ENCODE measurements around the gene CPT1C.

The CPT1C gene

GRCh38 chr19:49684251-49684982, 6.5 kb upstream of the CPT1C start:
- DNase-seq, result no peak

DNA sequence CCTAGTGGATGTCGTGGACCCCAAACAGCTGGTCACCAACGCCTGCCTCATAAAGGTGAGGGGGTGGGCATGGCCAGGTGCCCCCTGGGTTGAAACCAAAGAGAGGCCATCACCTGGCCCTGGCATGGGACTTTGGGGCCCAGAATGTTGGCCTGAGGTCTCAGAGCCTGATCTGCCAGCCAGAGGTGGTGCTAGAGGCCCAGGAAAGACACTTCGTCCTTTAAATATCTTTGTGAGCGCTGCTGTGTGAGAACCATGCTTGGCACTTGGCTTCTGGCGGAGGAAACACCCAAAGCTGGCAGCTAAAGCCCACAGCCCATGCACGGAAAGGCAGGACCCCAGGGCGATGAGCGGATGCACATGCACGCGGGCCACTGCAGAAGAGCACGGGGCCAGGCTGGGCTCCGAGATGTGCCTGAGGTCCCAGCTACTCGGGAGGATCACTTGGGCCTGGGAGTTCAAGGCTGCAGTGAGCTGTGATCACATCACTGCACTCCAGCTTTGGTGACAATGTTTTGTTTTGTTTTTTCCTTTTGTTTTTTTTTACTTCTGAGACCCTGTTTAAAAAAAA, 5.8 kb upstream of the CPT1C start:
- no peak for DNase-seq

- DNase-seq, result no peak
Observed at GRCh38 chr19:49685845-49686332, 5.0 kb upstream of the CPT1C start.

DNA sequence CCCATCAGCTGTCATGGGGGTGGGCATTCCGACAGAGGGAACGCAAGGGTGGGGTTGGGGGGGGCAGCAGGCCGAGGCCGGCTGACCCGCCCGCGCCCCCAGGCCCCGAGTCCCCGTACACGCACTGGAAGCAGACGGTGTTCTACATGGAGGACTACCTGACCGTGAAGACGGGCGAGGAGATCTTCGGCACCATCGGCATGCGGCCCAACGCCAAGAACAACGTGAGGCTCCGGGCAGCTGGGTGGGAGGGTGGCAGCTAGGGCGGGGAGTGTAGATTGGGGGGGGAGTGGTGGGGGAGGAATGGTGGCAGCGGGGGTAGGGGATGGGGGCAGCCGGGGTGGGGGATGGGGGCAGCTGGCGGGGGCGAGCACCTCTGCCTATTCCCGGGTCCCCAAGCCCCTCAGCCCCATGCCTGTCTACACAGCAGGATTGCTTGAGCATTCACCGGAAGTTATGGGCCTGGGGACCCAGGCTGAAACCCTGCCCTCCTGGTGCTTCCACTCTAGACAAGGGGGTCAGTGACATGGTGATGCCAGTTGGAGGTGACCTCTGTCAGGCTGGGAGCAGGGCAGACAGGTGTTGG, 4.3 kb upstream of the CPT1C start:
- DNase-seq, result no peak

GRCh38 chr19:49687150-49687549, 3.8 kb upstream of the CPT1C start:
- DNase-seq, result no peak

- DNase-seq, result no peak
Observed at GRCh38 chr19:49687566-49688316, 3.2 kb upstream of the CPT1C start.

DNA sequence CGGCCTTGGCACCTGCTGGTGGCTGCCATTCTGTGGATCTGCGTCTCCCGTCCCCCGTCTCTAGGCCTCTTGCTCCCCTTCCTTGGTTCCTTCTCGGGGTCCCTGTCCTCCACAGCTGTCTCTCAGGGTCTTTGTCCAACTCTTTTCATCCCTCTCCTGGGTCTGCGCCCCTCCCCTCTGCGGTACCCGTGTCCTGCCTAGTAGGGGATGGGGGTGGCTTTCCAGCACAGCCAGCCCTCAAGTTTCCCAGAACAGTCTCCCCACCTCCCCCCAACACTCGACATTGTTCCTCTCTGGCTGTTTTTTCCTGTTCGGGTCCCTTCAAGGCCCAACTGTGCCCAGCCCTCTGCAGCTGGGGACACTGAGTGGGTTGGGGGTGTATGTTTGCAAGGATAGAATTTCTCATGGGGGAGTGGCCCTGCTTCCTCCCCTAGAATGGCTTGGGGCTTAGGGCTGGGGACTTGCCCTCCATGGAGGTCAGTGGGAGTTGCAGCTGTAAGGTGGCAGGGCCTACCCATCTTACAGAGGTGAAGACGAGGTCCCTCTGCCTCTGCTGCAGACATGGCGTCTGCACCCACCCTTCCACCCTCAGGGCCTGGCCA, 2.3 kb upstream of the CPT1C start:
- DNase-seq, result no peak

DNA sequence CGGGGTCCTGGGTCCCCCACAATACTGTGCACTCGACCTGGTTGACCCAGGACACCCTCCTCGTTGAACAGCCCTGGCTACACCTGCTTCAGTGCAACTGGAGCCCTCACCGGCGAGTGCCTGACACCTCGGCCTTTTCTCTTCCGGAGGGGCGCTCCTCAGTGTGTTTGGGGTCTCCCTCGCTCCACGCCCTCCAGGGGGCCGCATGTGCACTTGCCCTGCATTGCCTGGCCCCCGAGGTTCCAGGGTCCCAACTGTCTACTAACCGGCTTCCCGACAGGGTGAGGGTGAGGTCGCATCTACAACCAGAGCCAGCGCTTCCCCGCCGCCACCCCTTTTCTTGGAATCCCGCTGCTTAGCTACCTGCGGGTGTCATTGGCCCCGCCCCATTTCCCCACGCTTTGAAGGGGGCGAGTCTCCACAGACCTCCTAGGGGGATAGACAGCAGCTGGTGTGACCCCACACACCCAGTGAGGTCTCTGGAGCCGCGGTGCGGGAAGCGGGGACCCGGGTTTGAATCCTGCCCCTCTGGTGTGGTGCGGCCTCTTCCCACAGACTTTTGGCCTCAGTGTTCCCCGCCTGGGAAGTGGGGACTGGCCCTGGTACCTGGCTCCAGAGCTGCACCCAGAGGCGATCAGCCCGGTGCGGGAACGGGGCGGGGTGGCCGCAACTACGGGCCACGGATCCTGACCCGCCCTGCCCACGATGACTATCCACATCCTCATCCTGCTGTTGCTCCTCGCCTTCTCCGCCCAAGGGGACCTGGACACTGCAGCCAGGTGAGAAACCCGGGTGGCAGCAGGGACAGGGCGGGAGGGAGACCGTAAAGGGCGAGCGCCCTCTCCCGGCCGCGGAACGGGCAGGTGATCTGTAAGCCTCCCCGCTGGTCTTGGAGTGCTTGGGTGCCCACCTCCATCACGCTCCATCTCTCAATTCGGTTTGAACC, 1.5 kb upstream of the CPT1C start, which contains the start of gene ADM5:
TSS of gene ADM5 (plus strand) at position 462 of the 946 bp plus-strand sequence. CDS start at position 706, 244 bp downstream.
- DNase-seq, result peak; percentile 47 to 75

DNA sequence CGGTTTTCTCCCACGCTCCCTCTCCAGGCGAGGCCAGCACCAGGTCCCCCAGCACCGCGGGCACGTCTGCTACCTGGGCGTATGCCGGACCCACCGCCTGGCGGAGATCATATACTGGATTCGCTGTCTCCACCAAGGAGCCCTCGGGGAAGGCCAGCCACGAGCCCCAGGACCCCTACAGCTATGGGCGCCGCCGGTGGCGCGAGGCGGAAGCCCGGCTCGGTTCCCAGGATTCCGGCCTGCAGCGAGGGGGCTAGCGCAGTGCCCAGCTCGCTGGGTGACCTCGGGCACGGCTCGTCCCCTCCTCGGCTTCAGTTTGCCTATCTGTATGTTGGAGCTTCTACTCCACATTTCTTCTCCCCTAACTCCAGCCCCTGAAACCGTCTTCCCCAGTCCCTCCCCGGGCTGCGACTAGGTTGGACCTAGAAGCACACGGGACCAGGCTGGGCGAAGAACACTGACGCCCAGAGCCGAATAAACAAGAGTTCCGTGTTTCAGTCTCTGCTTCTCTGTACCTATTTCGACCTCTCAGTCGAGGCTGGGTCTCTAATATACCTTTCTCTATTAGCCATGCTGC, 749 bp upstream of the CPT1C start:
- DNase-seq, result no peak

GRCh38 chr19:49691243-49692146, 579 bp downstream of the CPT1C start:
- DNase-seq, result peak; percentile 88 to 93

DNA sequence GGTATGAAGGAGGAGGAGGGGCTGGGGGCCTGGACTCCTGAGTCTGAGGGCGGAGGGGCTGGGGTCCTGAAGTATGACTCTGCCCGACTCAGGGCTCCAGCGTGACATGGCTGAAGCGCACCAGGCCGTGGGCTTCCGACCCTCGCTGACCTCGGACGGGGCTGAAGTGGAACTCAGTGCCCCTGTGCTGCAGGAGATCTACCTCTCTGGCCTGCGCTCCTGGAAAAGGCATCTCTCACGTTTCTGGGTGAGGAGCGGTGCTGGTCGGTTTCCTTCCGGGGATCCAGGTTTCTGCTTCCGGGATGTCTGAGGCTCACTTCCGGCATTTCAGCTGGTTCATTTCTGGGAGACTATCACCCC, 1.2 kb downstream of the CPT1C start:
- peak in 1 of 2 experiments; percentile 52 for DNase-seq

- no peak for DNase-seq
Observed at GRCh38 chr19:49696115-49696514, 5.2 kb downstream of the CPT1C start.

DNA sequence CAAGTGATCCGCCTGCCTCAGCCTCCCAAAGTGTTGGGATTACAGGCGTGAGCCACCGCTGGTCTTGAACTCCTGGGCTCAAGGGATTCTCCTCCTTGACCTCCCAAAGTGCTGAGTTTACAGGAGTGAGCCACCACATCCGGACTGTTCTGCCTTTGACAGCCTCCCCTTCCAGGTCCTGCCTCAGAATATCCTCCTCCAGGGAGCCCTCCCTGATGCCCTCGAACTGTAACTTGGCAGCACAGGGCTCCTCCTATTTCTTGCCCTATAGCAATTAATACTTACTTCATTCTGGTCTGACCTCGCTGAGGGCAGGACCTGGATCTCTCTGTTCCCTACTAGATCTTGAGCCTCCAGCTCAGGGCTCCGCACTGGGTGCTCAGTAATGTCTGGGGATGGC, 5.9 kb downstream of the CPT1C start:
- no peak for DNase-seq

GRCh38 chr19:49699364-49699763, 8.4 kb downstream of the CPT1C start:
- no peak for DNase-seq

GRCh38 chr19:49700563-49700962, 9.6 kb downstream of the CPT1C start:
- DNase-seq, result no peak

DNA sequence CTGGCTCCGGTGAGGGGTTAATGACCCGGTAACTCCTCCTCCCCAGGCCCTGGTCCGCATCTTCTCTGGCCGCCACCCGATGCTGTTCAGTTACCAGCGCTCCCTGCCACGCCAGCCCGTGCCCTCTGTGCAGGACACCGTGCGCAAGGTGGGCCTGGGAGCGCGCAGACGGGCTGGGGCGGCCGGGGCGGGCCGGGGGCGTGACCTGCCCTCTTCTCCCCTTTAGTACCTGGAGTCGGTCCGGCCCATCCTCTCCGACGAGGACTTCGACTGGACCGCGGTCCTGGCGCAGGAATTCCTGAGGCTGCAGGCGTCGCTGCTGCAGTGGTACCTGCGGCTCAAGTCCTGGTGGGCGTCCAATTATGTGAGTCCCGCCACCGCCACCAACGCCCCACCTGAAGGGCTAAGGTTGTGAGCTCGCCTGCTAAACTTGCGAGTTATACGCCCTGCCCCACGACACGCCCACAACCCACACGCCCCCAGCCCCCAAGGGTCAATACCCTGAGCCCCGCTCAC, 10.4 kb downstream of the CPT1C start:
- no peak for DNase-seq

GRCh38 chr19:49704888-49705642, 14.1 kb downstream of the CPT1C start:
- no peak for DNase-seq

- DNase-seq, result no peak
Observed at GRCh38 chr19:49705919-49706318, 15.0 kb downstream of the CPT1C start.

DNA sequence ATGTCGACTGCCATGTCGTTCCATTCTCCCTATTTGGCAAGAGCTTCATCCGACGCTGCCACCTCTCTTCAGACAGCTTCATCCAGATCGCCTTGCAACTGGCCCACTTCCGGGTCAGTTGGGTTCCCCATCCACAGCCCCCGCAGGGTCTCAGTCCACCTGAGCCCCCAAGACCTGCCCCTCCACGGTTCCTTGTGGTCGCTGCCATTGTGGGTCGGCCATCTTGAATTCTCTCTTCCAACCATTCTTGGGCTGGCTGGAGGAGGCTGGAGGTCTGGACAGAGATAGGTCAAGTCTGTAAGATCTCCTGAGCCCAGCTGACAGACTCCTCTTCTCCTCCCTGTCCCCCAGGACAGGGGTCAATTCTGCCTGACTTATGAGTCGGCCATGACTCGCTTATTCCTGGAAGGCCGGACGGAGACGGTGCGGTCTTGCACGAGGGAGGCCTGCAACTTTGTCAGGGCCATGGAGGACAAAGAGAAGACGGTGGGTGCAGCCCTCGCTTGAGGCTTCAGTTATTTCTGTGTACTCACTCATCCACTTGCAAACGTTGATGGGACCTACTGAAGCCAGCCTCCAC, 19.5 kb downstream of the CPT1C start:
- DNase-seq, result no peak
